Hematopoietic multipotent progenitor cell treated with erythropoietin and hydrocortisone succinate and interleukin-3 and kit ligand, for 6 days (in vitro differentiated cells): ENCODE measurements around the gene SUN1.
"Not testable (repeated sequence)": the region's sequence is repeated elsewhere in the genome, so short reads cannot be mapped to it uniquely, and the experiment has no call there.

ENCODE experiments used
- DNase-seq: peaks from one replicate; pipeline ENCODE4 v3.0.0-alpha.2; 2015

SUN1 gene

GRCh38 chr7:835021-835420 lies 2.7 kb downstream of the SUN1 start:
- no peak for DNase-seq

- no peak for DNase-seq
Measured at GRCh38 chr7:835485-836401, 3.5 kb downstream of the SUN1 start.

GRCh38 chr7:836429-836828 lies 4.2 kb downstream of the SUN1 start:
- peak; percentile 39 for DNase-seq

GRCh38 chr7:837001-837400 lies 4.7 kb downstream of the SUN1 start:
- no peak for DNase-seq

- DNase-seq: no peak
Measured at GRCh38 chr7:840001-840600, 7.8 kb downstream of the SUN1 start.

GRCh38 chr7:841943-842342 lies 9.7 kb downstream of the SUN1 start:
- no peak for DNase-seq

GRCh38 chr7:842431-843031 lies 10.3 kb downstream of the SUN1 start:
- no peak for DNase-seq

GRCh38 chr7:843230-843629 lies 11.0 kb downstream of the SUN1 start:
- DNase-seq: no peak

- DNase-seq: no peak
Measured at GRCh38 chr7:844043-844442, 11.8 kb downstream of the SUN1 start.

- no peak for DNase-seq
Measured at GRCh38 chr7:844514-844913, 12.2 kb downstream of the SUN1 start.

- no peak for DNase-seq
Measured at GRCh38 chr7:845091-845490, 12.8 kb downstream of the SUN1 start.

GRCh38 chr7:845731-846130 lies 13.5 kb downstream of the SUN1 start:
- no peak for DNase-seq

- DNase-seq: not testable (repeated sequence)
Measured at GRCh38 chr7:846958-847650, 14.8 kb downstream of the SUN1 start.

GRCh38 chr7:847728-848127 lies 15.5 kb downstream of the SUN1 start:
- DNase-seq: not testable (repeated sequence)

- no peak for DNase-seq
Measured at GRCh38 chr7:849145-849544, 16.9 kb downstream of the SUN1 start.

GRCh38 chr7:849781-850180 lies 17.5 kb downstream of the SUN1 start:
- no peak for DNase-seq

GRCh38 chr7:851204-851603 lies 18.9 kb downstream of the SUN1 start:
- DNase-seq: no peak

GRCh38 chr7:853366-854117 lies 21.3 kb downstream of the SUN1 start:
- no peak for DNase-seq

GRCh38 chr7:854118-854775 lies 22.0 kb downstream of the SUN1 start:
- no peak for DNase-seq

- no peak for DNase-seq
Measured at GRCh38 chr7:855686-856369, 23.6 kb downstream of the SUN1 start.

GRCh38 chr7:856444-857095 lies 24.3 kb downstream of the SUN1 start:
- DNase-seq: no peak
